Lower leg skin (tissue), 4 donors: Measurements from ENCODE around the gene CFAP410. TPM values are rescaled to one million over a fixed set of nuclear protein-coding genes. Genes with fewer than 3 reads are reported as not detected.
"Not testable (repeated sequence)": the region's sequence is repeated elsewhere in the genome, so short reads cannot be mapped to it uniquely, and the experiment has no call there.

Experiments used
- DNase-seq, 2 donors: peaks; one replicate each; pipeline ENCODE4 v3.0.0-alpha.2; 2019; ENCODE audit warnings: low spot score in 2 of 2
- H3K4me3 ChIP-seq: fragments of 200-600 bp; sonication (generic); 2 replicates; pipeline ENCODE4 v1.5.1; 2017; ENCODE audit warnings: mild to moderate bottlenecking, low read depth; ENCODE audit not compliant: poor library complexity, severe bottlenecking
- CTCF ChIP-seq, 3 donors: fragments of 450-650 bp; IDR thresholded peaks; one replicate each; pipeline ENCODE4 v1.5.1; 2016; ENCODE audit warnings: antibody characterized with exemption in 3 of 3, mild to moderate bottlenecking in 3 of 3, moderate library complexity in 2 of 3
- POLR2A ChIP-seq, 2 donors: fragments of 450-650 bp; IDR thresholded peaks; one replicate each; pipeline ENCODE4 v1.6.1; 2016 to 2017; ENCODE audit warnings: antibody characterized with exemption in 2 of 2, mild to moderate bottlenecking in 1 of 2, moderate library complexity in 1 of 2
- WGBS, 2 donors: methylation state at CpG; one replicate each; pipeline ENCODE4 v1.1.5; 2018; 5-methylcytosine and 5-hydroxymethylcytosine counted together
- intact Hi-C: fragments of 100-400 bp; cut with DNase I; formaldehyde crosslinking; loops from one replicate; pipeline ENCODE4 v1.15.0; 2023; ENCODE audit warnings: low total_unique reads
- total RNA-seq, 4 donors: library from RNA; depleted of rRNA; stranded (reverse); fragments of >200 nt; gene quantifications; one replicate each; pipeline ENCODE4 v1.1.0, GENCODE V29; 2016

Gene CFAP410
- total RNA-seq, 4 donors from 2014 or later = 21.3 to 40.1 (median 25.2) TPM

GRCh38 chr21:44345495-44345894 lies 6.3 kb upstream of the CFAP410 start:
- TF ChIP-seq CTCF (IDR thresholded peaks at IDR 0.05) (no peak), POLR2A (IDR thresholded peaks at IDR 0.05) (no peak)
- no peak overlapping the region for H3K4me3 ChIP-seq
- 70% methylated on average over 10 to 11 of the region's 11 CpGs for WGBS, 2 donors
- intact Hi-C loops = no loop called here
- DNase-seq = no peak

- no peak overlapping the region for H3K4me3 ChIP-seq
- TF ChIP-seq CTCF (IDR thresholded peaks at IDR 0.05) (no peak), POLR2A (IDR thresholded peaks at IDR 0.05) (no peak)
- no peak for DNase-seq
- intact Hi-C loops = no loop called here
- WGBS, 2 donors = 76 to 86% methylated on average over 8 to 11 of the region's 17 CpGs
These were observed 5.5 kb upstream of the CFAP410 start for GRCh38 chr21:44344541-44345183.

- DNase-seq, intact Hi-C loops, H3K4me3 ChIP-seq: not testable (repeated sequence)
- 80% methylated on average over 8 of the region's 8 CpGs for WGBS, 2 donors
These were observed 3.8 kb upstream of the CFAP410 start for GRCh38 chr21:44342981-44343380.

- intact Hi-C loops, DNase-seq, H3K4me3 ChIP-seq: not testable (repeated sequence)
- WGBS, 2 donors = 86 to 89% methylated on average over 12 of the region's 12 CpGs
These were observed 2.7 kb upstream of the CFAP410 start for GRCh38 chr21:44341726-44342458.

GRCh38 chr21:44337941-44338895 lies 972 bp downstream of the CFAP410 start:
- DNase-seq = peak; percentile 65 to 94
- H3K4me3 ChIP-seq = no peak overlapping the region
- WGBS, 2 donors = 9 to 13% methylated on average over 20 to 22 of the region's 47 CpGs
- TF ChIP-seq POLR2A (IDR thresholded peaks at IDR 0.05) = no peak
- TF ChIP-seq CTCF (IDR thresholded peaks at IDR 0.05) = no peak
- intact Hi-C loops = no loop called here

- TF ChIP-seq CTCF (IDR thresholded peaks at IDR 0.05) = no peak
- no peak for TF ChIP-seq POLR2A (IDR thresholded peaks at IDR 0.05)
- DNase-seq = no peak
- no peak overlapping the region for H3K4me3 ChIP-seq
- 78 to 81% methylated on average over 3 of the region's 3 CpGs for WGBS, 2 donors
- intact Hi-C loops = no loop called here
These were observed 1.7 kb downstream of the CFAP410 start for GRCh38 chr21:44337449-44337848.
